ENCODE results near the gene PTCH2.
A peak's percentile ranks its signal among the peaks of the same experiment; 100 is the strongest.
"Not testable (repeated sequence)": the region's sequence is repeated elsewhere in the genome, so short reads cannot be mapped to it uniquely, and the experiment has no call there.

PTCH2 gene

GRCh38 chr1:44817771-44818495 is 25.1 kb downstream of the PTCH2 start:
- no peak for DNase-seq

DNA sequence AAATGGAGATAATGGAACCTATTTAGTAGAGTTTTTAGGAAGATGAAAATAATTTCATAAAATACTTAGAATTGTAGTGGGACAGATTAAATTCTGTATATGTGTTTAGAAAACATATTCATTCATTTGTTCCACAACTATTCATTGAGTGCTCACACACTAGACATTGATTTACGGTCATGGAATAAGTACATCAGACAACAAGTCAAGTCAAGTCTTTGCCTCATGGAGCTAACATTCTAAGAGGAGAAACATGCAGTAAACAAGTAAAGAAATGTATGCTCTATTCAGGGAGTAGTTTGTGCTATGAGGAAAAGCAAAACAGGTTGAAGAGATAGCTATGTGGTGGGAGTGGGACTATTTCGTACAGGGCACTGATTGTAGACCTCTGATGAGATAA is 25.7 kb downstream of the PTCH2 start:
- no peak for DNase-seq

DNA sequence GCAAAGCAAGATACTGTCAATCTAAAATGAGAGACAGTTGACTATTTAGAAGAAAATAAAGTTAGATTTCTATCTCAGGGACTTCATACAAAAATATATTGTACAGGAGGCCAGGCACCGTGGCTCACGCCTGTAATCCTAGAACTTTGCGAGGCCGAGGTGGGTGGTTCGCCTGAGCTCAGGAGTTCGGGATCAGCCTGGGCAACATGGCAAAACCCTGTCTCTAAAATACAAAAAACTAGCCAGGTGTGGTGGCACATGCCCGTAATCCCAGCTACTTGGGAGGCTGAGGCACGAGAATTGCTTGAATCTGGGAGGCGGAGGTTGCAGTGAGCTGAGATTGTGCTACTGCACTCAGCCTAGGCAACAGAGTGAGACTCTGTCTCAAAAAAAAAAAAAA is 27.1 kb downstream of the PTCH2 start:
- not testable (repeated sequence) for DNase-seq

DNA sequence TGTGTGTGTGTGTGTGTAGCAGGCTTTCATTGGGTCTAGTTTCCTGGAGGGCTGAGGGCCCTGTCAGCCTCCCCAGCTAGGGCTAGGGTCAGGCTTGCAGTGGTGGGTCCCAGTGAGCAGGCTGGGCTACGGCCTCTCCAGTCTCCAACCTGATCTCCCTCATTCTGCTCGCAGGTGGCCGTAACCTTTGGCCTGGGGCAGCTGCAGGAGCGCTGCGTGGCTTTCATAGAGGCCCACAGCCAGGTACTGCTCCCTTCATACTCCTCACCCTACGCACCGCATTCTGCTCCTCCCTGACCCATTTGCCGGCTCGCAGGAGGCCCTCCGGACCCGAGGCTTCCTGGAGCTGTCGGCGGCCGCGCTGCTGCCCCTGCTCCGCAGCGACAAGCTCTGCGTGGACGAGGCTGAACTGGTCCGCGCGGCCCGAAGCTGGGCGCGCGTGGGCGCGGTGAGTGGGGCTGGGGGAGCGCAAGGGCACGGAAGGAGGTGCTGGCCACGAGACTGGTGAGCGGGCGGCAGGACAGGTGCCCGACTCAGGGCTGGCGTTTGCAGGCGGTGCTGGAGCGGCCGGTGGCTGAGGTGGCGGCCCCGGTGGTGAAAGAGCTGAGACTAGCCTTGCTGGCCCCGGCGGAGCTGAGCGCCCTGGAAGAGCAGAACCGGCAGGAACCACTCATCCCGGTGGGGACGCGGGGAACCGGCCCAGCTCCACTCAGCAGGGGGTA is 30.1 kb downstream of the PTCH2 start:
- DNase-seq = no peak

DNA sequence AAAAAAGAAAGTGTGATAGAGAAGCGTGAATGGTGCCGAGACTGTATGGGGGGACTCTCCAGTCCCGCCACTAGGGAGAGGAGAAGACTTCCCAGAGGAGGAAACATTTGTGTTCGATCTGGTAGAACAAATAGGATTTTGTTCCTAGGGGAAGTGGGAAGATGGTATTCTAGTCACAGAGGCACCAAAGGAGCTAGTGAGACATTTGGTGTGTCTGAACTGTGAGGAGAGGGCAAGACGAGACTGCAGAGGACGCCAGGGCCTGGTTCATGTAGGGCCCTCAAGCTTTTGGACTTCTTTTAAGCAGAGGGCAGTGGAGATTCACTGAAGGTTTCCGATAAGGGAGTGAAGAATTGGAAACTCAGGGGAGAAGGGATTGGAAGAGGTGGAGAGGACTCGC is 31.8 kb downstream of the PTCH2 start:
- DNase-seq = no peak

DNA sequence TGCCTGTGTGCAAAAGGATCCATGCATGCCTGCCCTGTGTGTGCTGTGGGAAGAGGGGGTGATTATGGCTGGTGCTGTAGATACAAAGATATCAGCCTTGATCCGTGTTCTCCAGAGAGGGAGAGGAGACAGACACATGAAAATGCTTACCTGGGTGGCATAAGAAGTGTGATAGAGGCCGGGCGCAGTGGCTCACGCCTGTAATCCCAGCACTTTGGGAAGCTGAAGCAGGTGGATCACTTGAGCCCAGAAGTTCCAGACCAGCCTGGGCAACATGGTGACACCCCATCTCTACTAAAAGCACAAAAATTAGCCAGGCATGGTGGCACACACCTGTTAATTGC is 32.3 kb downstream of the PTCH2 start:
- not testable (repeated sequence) for DNase-seq

DNA sequence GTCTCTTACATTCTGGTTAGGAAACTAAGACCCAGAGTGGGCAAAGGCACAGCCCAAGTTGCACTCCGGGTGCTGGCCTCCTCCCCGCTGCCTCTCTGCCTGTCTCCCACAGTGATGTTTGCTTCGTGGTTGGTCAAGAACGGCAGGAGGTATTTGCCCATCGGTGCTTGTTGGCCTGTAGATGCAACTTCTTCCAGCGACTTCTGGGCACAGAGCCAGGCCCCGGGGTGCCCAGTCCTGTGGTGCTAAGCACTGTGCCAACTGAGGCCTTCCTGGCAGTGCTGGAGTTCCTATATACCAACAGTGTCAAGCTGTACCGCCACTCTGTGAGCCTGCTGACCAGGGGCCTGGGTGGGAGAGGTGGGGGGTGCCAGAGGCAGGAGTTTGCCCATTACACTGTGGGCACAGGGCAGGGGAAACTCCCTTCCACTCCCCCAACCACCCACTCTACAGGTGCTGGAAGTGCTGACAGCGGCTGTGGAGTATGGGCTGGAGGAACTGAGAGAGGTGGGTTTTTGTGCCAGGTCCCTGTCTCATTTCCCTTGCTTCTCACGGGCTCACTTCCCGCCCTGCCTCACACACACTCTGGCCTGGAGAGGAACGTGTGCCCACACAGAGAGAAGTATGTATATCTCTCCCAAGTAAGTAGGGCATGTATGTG is 32.8 kb downstream of the PTCH2 start:
- peak; percentile 43 for DNase-seq

GRCh38 chr1:44808938-44809917 is 33.8 kb downstream of the PTCH2 start:
- DNase-seq = peak; percentile 92

DNA sequence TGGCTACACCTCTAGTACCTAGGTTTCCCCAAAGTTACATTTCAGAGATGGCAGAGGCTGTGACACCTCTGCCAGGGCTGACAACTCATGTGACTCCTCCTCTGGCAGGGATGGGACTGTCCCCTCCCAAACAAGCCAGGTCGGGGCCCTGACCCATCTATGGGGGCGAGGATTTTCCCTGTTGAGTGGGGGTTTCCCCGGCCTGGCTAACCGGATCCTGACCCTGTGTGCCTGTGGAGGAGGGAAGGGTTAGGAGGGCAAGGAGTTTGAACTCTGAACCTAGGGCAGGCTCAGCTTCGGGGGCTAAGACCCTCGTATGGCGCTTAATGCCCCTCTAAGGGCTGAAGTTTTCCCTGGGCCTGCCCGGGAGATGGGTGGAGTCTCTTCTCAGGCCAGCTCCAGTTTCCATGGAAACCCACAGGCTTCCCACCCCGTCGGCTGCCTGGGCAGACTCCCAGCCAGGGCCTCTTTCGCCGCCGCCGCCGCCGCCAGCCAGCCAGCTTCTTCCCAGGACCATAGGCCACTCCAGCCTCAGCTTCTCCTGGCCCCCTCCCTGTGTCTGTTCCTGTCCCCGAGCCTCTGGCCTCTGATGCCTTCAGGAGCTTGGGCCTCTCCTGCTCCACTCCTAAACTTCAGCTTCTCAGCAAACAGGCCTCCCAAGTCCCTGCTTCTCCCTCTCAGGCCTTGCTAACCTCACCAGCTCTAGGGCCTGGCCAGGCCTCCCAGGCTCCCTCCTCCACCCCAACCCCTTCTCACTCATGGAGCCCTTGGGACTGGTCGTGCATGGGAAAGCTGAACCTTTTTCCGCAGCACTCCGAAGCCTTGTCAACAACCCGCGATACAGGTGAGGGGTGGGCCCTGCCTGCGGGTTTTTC is 34.8 kb downstream of the PTCH2 start, which contains the start of gene BTBD19:
Gene BTBD19 (plus strand): TSS at position 461 of the 875 bp plus-strand sequence. CDS start 298 bp downstream, at position 759.
- DNase-seq = peak; percentile 26

DNA sequence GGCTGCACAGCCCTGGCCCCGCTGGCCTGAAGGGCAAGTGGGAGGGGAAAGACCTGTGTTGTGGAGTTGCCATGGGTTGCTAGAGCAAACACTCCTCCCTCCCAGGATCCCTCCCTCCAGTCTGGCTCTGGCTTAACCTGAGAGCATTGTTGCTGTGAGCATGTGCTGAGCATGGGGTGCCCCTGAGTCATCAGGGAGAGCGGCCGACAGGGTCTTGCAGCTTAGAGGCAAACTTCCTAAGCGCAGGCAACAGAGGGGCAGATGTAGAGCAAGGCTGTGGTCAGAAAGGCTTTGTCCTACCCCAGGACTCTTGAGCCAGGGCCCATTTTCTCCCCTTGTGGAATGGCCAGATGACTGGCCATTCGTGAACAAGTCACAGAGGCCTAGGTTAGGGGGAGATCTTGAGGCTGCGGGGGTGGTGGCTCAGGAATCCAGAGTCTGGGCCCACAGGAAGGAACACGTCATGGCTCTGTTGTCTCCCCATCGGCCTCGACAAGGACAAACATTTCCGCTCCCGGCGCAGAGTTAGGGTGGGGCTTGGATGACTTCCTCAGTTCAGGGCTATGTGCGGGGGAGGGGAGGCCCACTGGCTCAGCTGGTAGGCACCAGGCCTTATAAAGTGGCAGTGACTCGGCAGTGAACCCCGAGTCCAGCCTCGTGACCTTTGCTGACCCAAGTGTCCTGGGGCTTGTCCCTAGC is 35.5 kb downstream of the PTCH2 start:
- DNase-seq = peak; percentile 97

DNA sequence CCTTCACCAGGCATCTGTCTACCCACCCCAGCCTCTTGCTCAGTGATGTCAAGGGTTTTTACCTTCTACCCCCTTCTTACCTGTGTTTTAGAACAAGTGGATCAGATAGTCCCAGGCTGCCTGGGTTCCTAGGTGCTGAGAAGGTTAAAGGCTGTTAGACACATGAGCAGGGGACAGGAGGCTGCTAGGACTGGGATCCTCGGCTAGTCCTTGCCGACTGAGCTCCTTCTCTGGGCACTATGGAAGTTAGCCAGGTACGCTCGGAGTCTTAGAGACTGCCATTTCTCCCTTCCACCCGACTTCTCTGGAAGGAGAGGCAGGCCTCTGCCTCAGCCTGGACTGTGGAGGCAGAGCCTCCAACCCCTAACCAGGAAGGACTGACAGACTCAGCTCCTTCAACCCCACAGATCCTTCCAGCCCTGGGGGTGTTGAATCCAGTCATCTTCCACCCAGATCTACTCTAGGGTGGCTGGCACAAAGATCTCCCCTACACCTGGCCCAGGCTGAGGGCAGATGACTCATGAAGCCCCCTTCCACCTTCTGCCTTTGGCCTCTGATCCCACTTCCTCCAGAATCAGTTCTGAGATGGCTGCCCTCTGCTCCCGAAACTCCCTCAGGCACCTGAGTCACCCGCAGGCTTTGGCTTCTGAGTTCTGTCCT is 36.2 kb downstream of the PTCH2 start, which contains the start of gene DYNLT4:
Gene DYNLT4 (minus strand): TSS at position 648 of the 660 bp plus-strand sequence. CDS start 683 bp downstream, outside the sequence.
- peak; percentile 18 for DNase-seq

GRCh38 chr1:44806025-44806703 is 36.9 kb downstream of the PTCH2 start:
- no peak for DNase-seq

DNA sequence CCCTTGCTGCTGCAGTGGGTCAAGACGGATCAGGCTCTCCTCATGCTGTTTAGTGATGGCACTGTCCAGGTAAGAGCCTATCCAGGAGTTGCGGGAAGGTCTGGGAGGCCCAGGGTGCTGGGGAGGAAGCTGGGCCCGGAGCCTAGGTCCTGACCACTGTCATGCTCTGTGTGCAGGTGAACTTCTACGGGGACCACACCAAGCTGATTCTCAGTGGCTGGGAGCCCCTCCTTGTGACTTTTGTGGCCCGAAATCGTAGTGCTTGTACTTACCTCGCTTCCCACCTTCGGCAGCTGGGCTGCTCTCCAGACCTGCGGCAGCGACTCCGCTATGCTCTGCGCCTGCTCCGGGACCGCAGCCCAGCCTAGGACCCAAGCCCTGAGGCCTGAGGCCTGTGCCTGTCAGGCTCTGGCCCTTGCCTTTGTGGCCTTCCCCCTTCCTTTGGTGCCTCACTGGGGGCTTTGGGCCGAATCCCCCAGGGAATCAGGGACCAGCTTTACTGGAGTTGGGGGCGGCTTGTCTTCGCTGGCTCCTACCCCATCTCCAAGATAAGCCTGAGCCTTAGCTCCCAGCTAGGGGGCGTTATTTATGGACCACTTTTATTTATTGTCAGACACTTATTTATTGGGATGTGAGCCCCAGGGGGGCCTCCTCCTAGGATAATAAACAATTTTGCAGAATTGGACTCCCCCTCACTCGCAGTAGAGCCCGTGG is 37.6 kb downstream of the PTCH2 start:
- no peak for DNase-seq

DNA sequence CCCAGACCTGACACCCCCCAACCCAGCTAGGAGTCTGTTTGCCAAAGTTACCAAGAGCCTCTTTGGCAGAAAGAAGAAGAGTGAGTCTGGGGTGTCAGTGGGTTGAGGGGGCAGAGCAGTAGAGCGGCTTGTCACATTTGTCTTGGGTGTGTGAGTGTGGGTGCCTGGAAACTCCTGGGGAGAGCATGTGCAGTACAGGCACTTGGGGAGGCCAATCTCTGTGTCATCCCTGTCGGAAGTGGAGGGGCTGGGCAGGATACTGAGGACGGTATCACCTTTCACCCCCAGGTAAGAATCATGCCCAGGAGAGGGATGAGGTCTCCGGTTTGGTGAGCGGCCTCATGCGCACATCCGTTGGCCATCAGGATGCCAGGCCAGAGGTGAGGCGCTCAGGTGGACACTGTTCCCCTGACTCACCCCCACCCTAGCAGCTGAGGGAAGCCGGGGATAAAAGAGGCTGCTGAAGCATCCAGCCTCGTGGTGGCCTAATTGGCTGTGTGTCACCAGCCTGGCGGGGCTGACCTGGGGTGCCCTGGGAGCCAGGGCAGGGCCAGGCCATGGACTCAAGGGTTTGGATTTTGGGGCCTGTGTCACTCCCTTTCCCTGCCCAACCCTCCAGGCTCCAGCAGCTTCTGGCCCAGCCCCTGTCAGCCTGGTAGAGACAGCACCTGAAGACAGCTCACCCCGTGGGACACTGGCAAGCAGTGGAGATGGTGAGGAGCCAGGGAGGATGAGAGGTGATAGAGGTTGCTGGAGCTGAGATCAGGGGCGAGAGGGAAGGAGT is 39.5 kb downstream of the PTCH2 start:
- no peak for DNase-seq

GRCh38 chr1:44803062-44803311 is 40.1 kb downstream of the PTCH2 start:
- DNase-seq = no peak

- DNase-seq = peak; percentile 18
These were observed 40.6 kb downstream of the PTCH2 start for GRCh38 chr1:44802306-44803061.

GRCh38 chr1:44801491-44802305 is 41.4 kb downstream of the PTCH2 start:
- peak; percentile 48 for DNase-seq
